DMS 273 (cell line): ENCODE measurements around the gene MCOLN3.
"Not testable (repeated sequence)": the region's sequence is repeated elsewhere in the genome, so short reads cannot be mapped to it uniquely, and the experiment has no call there.

Experiments used
- DNase-seq: peaks from one replicate; lab custom pipeline; 2025; ENCODE audit not compliant: unreplicated experiment; lab: John Stamatoyannopoulos, UW

The MCOLN3 gene

DNA sequence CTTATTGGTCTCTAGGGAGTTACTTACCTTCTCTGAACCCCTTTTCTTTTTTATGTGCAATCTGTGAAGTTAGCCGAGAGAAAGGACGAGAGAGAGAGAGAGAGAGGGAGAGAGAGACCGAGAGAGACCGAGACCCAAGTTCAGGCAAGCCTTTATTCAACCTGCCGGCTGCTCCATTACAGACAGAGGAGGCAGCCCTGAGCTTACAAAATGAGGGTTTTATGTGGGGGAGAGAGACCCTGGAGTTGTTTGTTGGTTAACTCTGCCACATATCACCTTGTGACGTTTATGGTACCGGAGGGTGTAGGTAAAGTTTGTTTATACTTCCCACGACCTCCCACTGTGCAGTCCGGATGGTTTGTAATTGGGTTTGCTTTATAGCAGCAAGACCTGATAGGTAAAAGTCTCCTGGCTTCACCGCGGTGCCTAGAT, 1.5 kb upstream of the MCOLN3 start:
- DNase-seq: no peak

DNA sequence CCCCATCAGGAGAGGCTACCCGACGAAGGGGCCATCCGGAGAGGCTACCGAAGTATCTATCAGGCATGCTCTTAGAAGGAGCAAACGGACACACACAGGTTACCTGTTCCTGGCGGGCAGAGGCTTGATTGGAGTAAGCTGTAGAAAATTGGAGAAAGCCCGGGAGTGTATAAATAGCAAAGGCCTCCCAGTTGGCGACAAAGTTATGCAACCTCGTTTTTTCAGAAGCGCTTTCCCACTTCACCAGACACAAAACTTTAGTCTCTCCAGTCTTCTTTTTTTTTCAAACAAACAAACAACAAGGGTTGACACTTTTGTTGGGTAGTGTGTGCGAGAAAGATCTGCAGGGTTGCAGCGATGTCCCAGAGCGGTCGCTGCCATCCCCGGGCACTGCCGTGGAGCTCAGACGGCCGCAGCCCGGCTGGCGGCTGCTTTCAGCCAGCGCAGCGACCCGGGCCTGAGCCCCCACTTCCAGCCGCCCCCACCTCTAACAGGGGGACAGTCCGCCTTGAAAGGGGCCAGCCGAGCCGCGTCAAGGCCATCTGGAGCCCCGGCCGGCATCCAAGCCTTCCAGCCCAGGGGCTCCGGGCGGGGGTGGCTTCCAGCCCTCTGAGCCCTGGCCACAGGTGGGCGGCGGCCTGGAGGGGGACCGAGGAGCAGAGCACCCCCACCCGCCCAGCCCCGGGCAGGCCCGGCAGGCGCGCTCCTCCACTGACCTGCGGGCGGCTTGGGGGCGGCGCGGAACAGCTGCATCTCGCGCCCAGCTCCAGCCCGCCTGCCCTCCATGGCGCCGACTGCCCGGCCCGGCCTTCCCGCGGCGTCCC, 616 bp downstream of the MCOLN3 start:
- peak; percentile 69 for DNase-seq

- peak; percentile 7 for DNase-seq
Observed at GRCh38 chr1:85047144-85047471, 1.2 kb downstream of the MCOLN3 start.

DNA sequence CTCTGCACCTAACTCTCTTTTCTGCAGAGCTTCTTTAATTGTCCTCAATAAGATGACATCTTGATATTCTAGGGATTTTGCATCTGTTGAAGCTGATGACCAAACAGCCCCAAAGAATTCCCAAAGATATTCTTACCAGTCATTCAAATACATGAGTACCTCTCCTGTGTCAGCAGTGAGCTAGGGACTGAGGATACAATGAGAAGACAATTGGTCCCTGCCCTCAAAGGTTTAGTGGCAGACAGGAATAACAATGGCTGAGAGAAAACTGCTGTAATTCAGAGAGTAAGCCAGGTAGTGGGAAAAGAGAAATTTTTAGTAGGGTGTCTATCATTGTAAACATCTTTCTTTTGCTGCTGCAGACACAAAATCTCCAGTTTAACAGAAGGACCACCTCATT, 5.9 kb downstream of the MCOLN3 start:
- DNase-seq: no peak

DNA sequence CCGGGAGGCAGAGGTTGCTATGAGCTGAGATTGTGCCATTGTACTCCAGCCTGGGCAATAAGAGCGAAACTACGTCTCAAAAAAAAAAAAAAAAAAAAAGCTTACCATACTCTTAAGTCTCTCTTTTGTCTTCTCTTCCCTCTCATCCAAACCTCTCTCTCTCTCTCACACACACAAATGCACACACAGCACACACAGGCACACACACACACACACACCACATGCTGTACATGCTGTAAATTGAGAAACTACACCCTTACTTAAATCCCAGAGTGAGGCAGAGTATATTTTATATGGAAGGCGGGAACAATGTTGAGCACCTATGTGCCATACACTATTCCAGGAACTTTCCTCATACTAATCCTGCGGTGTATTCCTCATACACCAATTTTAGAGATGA, 6.5 kb downstream of the MCOLN3 start:
- no peak for DNase-seq

GRCh38 chr1:85033221-85033620, 15.1 kb downstream of the MCOLN3 start:
- no peak for DNase-seq

DNA sequence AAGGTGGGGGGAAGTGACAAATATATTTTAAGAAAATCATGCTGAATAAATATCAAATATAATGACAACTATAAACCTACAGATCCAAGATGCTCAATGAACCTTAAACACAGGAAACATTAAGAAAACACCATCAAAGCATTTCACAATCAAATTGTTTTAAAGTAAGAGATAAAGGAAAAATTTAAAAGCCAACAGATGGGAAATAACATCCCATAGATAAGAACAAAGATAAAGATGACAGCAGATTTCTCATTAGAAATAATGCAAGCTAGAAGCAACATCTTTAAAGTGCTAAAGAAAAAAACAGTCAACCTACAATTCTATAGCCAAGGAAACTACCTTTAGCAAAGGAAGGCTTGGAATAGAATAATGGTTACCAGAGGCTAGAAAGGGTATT, 17.8 kb downstream of the MCOLN3 start:
- DNase-seq: no peak

- no peak for DNase-seq
Observed at GRCh38 chr1:85028151-85028550, 20.1 kb downstream of the MCOLN3 start.

GRCh38 chr1:85027242-85027983, 20.9 kb downstream of the MCOLN3 start:
- DNase-seq: peak; percentile 20

GRCh38 chr1:85025940-85026339, 22.4 kb downstream of the MCOLN3 start:
- no peak for DNase-seq

DNA sequence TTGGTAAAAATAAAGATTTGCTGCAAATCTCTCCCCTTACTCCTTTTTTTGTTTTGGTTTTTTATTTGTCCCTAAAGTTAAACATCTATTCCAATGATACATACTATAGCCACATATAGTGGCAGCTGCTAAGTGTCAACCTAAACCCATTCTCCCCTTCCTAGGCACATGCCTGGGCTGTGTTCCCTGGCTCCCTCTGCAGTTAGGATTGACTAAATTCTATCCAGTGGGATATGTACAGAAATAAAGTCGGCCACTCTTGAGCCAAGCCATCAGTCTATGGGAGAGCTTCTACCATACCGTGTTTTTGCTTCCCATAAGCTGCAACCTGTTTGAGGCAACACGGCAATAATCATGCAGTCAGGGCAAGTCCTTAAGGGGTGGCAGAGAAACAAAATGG, 23.6 kb downstream of the MCOLN3 start:
- DNase-seq: no peak

DNA sequence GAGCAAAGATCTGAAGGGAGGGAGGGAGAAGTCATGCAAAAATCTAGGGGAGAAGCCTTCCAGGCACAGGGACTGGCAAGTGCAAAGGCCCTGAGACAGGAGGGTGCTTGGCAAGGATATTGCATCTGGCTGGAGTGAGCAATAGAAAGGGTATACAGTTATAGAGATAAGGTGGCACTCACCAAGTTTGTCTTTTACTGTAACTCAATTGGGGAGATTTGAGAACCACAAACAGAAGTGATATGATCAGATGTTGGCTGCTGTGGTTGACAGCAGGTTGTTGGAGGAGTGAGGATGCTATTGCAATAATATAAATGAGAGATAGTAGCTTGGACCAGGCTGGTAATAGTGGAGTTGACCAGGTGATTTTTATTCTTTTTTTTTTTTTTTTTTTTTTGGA, 25.6 kb downstream of the MCOLN3 start:
- DNase-seq: no peak

DNA sequence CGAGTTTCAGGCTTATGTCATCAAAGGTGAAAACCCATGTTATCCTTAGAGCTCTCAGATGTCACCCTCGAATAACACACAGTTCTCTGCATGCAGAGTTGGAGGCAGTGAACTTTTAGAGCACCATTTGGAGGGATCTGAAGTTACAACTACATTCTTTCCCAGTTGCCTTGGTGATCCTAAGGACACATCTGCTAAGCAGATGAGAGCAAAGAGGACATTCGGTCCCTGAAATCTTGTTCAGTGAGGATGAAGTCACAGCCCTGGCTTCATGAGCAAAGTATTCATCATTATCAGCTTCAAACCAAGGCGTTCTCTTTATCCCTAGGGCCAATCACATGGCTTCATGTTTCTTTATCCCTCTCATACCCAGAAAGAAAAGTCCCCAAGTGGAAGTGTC, 28.3 kb downstream of the MCOLN3 start:
- DNase-seq: no peak

DNA sequence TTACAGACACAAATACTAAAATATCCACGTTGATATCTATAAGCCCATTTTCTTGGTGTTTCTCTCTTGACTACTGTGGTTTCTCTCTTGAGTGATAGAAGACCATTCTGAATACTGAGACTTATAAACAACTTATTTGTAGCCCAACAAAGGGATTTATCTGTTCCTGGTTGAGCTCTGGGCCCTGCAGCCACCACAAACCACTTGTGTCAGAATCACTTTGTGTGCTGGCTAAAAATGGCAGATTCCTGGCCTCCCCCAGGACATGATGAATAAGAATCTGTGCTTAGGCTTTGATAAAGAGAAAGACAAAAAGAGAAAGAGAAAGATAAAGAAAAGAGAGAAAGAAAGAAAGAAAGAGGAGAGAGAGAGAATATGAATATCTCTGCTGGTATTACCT, 32.5 kb downstream of the MCOLN3 start:
- DNase-seq: no peak

GRCh38 chr1:85005641-85006040, 42.7 kb downstream of the MCOLN3 start:
- DNase-seq: not testable (repeated sequence)

- no peak for DNase-seq
Observed at GRCh38 chr1:85001742-85002141, 46.6 kb downstream of the MCOLN3 start.

- DNase-seq: no peak
Observed at GRCh38 chr1:84998642-84999280, 49.5 kb downstream of the MCOLN3 start.

- peak; percentile 66 for DNase-seq
Observed at GRCh38 chr1:84997667-84998600, 50.4 kb downstream of the MCOLN3 start.

DNA sequence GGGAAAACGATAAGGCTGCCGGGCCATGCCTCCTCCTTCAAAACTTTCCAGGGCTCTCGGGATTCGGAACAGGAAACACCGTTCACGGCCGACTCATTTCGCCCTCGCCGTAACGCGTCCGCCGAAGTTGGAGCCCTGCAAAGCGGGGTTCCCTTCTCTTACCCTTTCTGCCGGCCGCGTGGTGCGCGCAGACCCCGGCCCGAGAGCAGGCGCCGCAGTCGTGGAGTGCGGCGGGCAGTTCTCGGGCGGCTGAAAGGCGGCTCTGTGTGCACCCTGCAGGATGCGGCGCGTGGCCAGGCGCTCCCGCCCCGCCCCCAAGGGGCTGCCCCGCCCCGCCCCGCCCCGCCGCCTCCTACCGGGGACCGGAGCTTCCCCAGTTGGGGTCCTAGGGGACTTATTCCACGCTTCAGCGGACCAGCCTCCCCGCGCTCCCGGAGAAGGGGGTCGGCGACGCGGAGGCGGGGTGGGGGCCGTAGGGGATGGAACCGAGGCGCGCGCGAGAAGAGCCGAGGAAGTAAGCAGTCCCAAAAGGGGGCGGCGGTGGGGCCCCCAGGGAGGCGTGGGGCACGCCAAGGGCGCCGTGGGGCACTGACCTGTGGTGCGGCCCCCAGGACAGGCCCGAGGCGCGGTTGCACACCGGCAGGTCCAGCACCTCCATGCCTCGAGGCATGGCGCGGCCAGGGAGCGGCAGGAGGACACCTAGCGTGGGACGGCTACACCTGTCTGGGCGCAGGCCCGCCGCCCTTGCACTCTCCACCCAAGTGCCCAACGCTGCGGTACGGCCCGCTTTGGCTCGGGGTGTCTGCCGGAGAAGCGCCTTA, 51.2 kb downstream of the MCOLN3 start, which contains the start of gene MCOLN2:
Gene MCOLN2 (minus strand): TSS at position 268 of the 821 bp plus-strand sequence. CDS start 241 bp downstream, at position 27.
- peak; percentile 80 for DNase-seq
